C4-2B (cell line): ENCODE results near the gene RAB40C.

Experiments
- H3K27ac ChIP-seq: fragments of 450-650 bp; 2 replicates; pipeline ENCODE4 v1.5.1; 2017
- CTCF ChIP-seq: fragments of 450-650 bp; conservative IDR thresholded peaks from 2 replicates; pipeline ENCODE4 v1.5.1; 2017; ENCODE audit warnings: mild to moderate bottlenecking
- ZFX ChIP-seq: fragments of 450-650 bp; IDR thresholded peaks from 2 replicates; pipeline ENCODE4 v1.6.1; 2017

The RAB40C gene

GRCh38 chr16:647173-647902 lies 57.5 kb downstream of the RAB40C start:
- peak overlapping the region; percentile 99 for H3K27ac ChIP-seq
- TF ChIP-seq ZFX (no peak), CTCF (no peak)

DNA sequence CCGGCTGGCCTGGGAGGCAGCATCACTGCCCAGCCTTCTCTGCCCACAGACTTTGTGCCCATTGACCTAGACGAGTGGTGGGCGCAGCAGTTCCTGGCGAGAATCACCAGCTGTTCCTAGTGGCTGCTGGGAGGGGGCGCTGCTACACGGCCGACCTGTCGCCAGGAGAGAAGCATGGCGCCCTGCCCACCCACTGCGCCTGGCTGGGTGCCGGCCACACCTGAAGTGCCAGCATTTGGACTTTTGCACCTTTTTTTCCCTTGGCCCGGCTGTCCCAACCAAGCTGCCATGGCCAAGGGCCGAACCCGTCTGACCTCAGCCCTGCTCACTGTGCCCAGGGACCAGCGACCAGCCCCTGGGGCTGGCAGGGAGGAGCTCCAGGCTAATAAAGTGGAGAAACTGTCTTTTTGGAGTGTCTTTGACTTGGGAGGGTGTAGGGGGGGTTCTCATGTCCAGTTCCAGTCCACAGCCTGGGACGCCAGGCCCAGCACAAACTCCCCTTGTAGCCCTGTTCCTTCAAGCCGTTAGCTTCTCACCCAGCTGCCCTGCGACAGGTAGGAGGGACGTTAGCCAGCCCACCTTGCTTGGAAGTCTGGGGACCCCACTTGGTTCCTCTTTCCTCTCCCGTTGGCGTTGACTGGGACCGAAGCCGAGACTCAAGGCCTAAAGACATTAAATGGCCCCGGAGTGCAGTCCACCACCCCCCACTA lies 58.4 kb downstream of the RAB40C start:
- TF ChIP-seq ZFX = no peak
- peak; percentile 88 for TF ChIP-seq CTCF
- peak overlapping the region; percentile 99 for H3K27ac ChIP-seq

GRCh38 chr16:648781-649589 lies 59.1 kb downstream of the RAB40C start, which contains the start of gene WDR90:
TSS of gene WDR90 (plus strand) at chr16:649365. CDS start at chr16:649417, 52 bp downstream.
- H3K27ac ChIP-seq = peak within 1 kb of the TSS; percentile 99
- TF ChIP-seq ZFX (peak; percentile 95), CTCF (no peak)

- H3K27ac ChIP-seq = peak overlapping the region; percentile 99
Observed at GRCh38 chr16:649631-650030, 59.8 kb downstream of the RAB40C start.

GRCh38 chr16:651844-652243 lies 62.0 kb downstream of the RAB40C start:
- TF ChIP-seq CTCF = no peak
- no peak overlapping the region for H3K27ac ChIP-seq

More at GRCh38 chr16:649631-650030, 59.8 kb downstream of the RAB40C start:
- no peak for TF ChIP-seq ZFX
- no peak for TF ChIP-seq CTCF

- TF ChIP-seq CTCF (no peak), ZFX (no peak)
- no peak overlapping the region for H3K27ac ChIP-seq
Observed at GRCh38 chr16:652454-653305, 62.8 kb downstream of the RAB40C start.
